Activated naive CD4-positive, alpha-beta T cell treated with Interleukin-2 at 50 U/mL for 16 hours (primary cell): ENCODE results near the gene UBFD1.
A peak's percentile ranks its signal among the peaks of the same experiment; 100 is the strongest.
"Not testable (repeated sequence)": the region's sequence is repeated elsewhere in the genome, so short reads cannot be mapped to it uniquely, and the experiment has no call there.

Source experiments
- DNase-seq: peaks from one replicate; pipeline ENCODE4 v3.0.0-alpha.2; 2020

The UBFD1 gene, protein sequence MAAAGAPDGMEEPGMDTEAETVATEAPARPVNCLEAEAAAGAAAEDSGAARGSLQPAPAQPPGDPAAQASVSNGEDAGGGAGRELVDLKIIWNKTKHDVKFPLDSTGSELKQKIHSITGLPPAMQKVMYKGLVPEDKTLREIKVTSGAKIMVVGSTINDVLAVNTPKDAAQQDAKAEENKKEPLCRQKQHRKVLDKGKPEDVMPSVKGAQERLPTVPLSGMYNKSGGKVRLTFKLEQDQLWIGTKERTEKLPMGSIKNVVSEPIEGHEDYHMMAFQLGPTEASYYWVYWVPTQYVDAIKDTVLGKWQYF

DNA sequence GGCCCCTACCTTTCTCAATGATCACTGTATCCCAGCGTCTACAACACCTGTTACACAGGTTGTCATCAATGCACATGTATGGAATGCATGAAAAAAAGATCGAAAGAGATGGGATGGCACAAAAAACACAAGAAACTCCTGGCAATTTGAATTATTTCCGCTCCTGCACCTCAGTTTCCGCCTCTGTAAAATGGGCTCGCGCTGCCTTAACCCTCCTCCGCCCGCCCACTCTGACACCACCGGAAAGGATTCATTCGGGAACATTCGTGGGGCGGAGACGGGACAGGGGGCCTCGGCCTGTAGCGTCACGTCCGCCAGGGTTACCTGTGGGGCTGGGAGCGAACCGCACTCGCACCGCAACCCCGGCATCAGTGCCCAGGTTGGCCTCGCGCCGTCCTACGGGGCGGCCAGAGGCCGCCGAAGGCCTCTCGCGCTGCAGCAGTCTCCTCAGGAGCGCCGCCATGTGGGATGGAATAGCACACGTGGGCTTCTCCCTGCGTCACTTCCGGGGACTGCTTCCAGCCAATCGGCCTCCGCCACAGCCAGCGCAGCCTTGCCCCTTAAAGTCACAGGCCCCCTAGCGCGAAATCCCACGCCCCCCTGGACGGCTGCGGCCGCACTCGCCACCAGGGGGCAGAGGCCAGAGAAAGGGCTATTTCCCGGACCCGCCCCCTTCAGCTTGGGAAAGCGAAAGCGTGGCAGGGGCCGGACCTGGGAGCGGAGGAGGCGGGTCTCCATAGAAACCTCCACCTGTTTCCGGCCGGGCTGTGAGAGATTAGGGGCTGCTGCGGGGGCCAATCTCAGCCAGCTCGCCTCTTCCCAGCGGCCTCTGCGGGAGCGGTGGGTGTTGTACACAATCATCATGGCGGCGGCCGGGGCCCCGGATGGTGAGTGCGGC is at the start of gene UBFD1, which contains the start of gene EARS2:
Gene UBFD1 (plus strand): TSS at position 847 of the 898 bp plus-strand sequence. CDS start 16 bp downstream, at position 863.
Gene EARS2 (minus strand): TSS at position 470 of the 898 bp plus-strand sequence. CDS start 7 bp downstream, at position 463.
- DNase-seq, result peak; percentile 99

DNA sequence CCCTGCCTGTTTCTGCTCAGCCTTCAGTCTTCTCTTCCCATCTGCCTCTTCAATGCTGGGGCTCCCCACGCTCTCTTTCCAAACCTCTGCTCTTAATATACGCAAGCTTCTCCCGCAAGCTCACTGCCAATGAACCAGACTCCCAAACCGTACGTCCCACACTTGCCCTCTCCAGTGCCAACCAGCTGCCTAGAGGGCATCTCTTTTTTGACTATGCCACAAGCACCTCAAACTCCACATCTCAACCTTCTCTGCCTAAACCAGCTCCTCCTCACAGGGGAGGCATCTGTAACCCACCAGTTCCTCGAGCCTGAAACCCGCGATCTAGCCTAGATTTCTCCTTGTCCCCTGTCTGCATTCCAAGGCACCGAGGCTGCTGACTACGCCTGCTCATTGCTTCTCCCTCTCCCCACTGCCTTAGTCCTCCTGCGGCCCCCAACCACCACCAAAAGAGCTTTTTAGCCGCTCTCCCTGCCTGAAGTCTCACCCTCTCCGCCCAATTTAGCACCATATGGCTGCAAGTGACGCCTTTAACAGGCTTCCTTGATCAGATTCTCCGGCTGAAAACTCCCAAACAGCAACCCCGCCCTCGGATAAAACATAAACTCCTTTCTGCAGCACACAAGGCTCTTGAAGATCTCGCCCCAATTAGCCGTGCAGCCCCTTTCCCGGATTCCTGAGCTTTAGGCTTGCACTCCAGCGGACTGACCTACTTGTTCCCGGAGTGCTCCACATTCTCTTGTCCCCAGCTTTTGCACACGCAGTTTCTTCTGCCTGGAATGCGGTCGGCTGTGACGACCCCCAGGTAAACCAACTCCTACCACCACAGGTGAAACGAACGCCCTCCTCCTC is 48.7 kb upstream of the UBFD1 start:
- no peak for DNase-seq

DNA sequence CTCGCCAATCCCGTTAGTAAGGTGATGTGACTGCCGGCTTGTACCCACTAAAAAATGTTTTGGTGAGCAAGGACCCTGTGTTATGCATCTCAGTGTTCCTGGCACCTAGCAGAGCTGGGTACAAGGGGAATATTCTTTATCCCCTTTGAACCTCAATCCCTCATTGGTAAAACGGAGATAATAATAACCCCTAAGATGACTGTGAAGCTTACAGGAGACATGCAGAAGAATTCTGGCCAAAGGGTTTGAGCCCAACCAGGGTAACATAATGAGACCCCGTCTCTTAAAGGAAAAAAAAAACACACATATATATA is 48.1 kb upstream of the UBFD1 start:
- no peak for DNase-seq

DNA sequence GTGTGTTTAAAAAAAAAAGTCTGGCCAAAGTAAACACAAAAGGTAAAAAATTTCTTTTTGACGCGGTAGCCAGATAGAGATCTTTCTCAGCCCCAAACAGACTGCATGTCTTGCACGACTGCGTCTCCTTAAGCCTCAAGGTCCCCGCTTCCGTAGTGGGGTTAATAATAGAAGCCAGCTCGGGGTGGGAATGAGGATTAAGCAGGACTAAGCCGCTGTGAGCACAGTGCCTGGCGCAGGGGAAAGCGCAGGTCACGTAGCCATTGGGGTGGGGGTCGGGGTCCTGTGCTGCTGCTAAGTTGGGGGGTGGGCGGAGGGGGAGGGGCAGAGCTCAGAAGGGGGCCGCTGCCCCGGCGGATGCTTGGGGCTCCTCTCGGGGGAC is 47.8 kb upstream of the UBFD1 start:
- peak; percentile 30 for DNase-seq

DNA sequence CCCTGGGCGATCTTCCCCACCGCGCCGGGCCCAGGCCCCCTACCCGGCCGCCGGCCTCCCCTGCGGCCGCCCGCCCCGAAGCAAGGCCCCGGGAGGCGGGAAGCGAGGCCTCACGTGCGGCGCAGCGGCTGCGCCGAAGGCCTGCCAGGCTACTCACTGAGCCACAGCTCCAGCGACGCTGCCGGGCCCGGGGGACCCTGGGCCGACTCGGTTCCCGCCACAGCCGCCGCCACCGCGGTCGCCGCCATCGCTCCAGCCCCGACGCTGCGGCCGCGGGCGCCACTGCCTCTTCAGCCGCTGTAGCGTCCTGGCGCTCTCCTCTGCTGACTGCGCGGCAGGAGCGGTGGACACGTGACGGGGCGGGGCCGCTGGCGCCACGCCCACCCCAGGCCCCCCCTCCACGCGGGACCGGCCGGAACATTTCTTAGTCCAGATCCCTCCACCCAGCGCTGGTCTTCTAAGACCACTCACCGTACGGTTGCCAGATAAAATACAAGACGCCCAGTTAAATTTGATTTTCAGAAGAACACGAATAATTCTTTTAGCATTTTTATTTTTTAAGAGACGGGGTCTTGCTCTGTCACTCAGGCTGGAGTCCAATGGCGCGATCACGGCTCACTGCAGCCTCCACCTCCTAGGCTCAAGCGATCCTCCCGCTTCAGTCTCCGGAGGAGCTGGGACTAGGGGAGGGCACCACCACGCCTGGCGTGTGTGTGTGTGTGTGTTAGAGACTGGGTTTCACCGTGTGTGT is 47.2 kb upstream of the UBFD1 start, which contains the start of gene GGA2:
Gene GGA2 (minus strand): TSS at position 331 of the 751 bp plus-strand sequence. CDS start 83 bp downstream, at position 248.
- peak; percentile 83 for DNase-seq

DNA sequence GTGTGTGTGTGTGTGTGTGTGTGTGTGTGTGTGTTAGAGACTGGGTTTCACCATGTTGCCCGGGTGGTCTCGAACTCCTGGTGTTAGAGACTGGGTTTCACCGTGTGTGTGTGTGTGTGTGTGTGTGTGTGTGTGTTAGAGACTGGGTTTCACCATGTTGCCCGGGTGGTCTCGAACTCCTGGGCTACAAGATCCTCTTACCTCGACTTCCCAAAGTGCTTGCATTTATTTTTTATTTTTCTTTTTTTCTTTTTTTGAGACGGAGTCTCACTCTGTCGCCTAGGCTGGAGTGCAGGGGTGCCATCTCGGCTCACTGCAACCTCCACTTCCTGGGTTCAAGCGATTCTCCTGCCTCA is 46.6 kb upstream of the UBFD1 start:
- not testable (repeated sequence) for DNase-seq

DNA sequence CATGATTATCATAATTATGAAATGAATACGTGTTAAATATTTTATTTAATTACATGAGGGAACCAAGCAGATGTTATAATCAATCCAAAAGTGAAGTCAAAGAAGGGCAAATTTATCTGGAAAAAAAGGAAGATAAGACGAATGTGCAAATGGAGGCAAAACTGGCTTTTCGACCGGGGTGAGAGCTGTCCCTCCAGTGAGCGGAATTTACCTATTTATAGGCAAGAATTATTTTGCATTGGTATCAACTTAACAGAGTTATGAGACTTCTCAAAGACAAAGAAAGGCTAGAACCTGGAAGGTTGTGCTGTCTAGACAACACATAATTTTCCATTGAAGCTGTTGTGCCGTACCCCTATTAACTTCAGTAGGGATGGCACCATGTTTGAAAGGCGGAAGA is 45.8 kb upstream of the UBFD1 start:
- no peak for DNase-seq

DNA sequence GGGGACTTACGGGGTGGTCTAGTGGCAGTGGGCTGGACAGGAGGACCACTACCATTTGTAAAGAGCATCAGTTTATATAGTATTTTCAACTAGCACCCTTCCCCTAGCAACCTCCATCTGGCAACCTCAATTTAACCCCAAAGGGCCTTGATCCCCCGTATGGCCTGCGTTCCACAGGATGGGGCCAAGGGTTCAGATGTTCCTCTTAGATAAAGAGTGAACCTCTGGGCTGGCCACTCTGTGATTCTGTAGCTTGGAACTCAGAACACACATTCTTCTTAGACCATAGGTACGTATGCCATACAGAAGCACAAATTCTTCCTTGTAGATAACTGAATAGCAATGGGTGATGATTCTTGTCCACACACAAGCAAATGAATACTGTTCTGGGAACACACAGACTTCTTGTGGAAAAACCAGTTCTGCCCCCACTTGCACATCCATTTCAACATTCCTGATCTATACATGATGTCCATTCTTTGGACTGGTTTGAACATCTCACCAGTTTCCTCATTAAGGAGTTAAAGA is 45.3 kb upstream of the UBFD1 start:
- DNase-seq, result no peak

DNA sequence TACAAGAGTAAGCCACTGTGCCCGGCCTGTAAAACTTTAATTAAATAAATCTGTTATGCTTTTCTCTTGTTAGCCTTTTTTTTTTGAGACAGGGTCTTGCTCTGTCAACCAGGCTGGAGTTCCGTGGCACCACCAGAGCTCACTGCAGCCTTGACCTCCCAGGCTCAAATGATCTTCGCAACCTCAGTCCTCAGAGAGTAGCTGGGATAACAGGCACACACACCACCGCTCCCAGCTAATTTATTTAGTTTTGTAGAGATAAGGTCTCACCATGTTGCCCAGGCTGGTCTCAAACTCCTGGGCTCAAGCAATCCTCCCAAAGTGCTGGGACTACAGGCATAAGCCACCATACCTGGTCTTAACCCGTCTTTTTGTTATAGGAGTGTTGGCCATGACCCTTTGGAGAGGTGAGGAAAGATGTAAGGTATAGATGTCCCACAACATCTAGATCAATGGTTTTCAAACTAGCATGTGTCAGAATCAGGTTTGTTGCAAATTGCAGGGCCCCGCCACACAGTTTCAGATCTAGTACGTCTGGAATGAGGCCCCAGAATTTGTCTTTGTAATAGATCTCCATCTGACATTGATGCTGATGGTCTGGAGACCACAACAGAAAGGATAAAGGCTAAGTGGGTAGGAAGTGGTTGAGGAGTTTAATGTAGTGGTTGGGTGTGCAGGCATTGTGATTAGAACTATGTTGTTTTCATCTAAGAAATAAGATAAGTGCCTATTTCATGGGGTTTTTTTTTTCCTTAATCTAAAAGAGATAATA is 43.0 kb upstream of the UBFD1 start:
- DNase-seq, result peak; percentile 25

DNA sequence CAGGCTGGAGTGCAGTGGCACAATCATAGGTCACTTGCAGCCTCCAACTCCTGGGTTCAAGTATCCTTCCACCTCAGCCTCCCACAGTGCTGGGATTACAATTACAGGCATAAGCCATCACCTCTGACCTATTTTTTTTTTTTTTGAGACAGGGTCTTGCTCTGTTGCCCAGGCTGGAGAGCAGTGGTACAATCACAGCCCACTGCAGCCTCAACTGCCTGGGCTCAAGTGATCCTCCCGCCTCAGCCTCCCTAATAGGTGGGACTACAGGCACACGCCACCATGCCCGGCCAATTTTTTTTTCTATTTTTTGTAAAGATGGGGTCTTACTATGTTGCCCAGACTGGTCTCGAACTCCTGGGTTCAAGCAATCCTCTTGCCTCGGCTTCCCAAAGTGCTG is 41.6 kb upstream of the UBFD1 start:
- DNase-seq, result no peak

DNA sequence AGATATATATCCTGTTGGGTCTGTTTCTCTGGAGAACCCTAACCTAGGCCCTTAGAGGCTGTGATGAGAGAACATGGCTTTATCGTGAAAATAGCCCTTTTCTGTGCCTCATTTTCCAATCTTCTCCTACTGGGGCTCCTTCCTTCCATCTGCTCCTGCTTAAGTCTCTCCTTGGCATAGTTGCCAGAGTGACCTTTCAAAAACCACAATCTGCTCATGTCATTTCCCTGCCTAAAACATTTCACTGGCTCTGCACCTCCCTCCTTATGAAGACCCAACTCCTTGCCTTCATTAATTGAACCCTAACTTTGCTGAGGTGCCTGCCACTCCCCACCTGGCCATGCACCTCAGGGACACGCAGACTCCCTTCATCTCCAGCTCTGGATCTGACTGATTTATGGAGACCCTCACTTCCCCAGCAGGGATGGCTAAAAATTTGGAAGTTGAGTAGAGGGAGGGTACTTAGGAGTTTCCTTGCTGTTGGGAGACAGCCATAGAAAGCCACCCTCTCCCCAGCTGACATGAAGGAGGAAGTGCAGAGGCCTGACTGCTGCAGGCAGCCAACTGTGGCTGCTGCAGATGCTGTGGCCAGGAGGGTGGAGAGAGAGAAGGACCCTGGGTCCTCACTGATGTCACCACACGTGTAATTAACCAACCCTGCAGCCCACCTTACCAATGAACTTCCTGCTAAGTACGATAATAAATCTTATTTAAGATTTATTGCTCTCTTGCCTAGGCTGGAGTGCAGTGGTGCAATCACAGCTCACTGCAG is 41.0 kb upstream of the UBFD1 start:
- no peak for DNase-seq

DNA sequence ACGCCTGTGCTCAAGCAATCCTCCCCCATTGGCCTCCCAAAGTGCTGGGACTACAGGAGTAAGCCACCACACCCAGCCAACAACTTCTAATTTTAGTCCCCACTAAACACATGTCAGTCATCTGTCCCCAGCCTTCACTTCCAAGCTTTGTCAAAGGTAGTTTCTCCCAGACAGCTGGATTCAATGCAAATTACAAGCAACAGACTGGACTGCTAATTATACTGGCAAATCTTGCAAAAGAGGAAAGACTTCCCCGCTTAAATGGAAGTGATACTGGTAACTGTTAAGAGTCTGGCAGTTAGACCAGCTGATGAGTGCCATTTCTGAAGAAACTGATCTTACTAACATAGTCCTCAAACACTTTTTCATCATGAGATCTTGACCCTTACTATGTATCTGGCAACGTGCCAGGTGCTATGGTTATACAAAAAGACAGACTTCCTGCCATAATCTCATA is 39.1 kb upstream of the UBFD1 start:
- DNase-seq, result no peak

DNA sequence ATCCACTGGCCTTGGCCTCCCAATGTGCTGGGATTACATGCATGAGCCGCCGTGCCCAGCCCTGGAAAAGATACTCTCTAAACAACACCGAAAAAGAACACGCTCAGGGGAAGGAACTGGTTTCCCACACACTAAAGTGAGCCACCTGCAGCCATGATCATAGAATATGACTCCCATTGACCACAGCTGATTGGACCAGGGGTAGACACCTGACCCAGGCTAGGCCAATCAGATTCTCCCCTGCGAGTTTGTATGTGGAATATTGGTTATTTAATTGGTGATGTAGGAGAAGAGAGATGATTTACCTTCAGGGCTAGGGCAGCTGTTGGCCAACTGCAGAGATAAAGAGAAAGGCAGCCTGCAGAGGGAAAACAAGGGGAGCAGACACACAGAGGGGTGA is 38.2 kb upstream of the UBFD1 start:
- no peak for DNase-seq

DNA sequence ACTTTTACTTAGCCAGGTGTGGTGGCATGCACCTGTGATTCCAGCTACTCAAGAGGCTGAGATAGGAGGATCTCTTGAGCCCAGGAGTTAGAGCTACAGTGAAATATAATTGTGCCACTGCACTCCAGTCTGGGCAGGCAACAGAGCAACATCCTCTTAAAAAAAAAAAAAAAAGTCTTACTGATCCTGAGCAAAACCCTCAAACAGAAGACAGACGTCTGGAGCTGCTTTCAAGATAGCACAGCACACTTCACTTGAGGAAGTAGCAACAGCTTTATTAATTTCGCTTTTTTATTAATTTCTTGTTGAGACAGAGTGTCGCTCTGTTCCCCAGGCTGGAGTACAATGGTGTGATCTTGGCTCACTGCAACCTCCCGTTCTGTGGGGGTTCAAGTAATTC is 37.0 kb upstream of the UBFD1 start:
- DNase-seq, result no peak

DNA sequence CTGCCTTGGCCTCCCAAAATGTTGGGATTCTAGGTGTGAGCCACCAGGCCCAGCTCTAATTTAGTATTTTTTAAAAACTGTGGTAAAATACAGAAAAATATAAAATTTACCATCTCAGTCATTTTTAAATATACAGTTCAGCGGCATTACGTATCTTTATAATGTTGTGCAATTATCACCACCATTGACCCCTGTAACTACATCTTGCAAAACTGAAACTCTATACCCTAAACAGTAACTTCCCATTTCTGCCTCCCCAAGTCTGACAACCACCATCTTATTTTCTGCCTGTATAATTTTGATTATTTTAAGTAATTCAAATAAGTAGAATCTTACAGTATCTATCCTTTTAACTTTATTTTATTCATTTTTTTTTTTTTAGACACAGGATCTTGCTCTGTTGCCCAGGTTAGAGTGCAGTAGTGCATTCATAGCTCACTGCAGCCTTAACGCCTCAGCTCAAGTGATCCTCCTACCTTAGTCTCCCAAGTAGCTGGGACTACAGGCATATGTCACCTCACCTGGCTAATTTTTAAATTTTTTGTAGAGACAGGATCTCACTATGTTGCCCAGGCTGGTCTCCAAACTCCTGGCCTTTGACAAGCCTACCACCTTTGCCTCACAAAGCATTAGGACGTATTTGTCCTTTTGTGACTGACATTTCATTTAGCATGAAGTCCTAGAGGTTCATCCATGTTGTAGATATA is 36.3 kb upstream of the UBFD1 start:
- no peak for DNase-seq

DNA sequence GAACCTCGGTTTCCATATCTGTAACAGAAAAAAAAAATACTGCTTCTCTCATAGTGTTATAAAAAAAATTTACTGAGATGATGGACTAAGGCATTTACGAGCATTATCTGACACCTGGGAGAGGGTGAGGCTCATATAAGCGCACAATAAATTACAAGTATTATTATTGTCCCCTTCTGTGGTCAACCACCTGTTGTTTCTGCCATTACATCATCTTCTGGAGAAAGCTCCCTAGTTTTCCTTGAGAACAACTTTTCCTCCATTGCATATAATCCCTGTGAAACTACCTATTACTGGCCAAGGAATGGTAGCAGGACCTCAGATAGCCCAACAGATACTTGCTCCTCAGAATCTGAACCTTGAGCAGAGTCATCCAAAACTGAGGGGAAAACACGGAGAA is 35.6 kb upstream of the UBFD1 start:
- no peak for DNase-seq

DNA sequence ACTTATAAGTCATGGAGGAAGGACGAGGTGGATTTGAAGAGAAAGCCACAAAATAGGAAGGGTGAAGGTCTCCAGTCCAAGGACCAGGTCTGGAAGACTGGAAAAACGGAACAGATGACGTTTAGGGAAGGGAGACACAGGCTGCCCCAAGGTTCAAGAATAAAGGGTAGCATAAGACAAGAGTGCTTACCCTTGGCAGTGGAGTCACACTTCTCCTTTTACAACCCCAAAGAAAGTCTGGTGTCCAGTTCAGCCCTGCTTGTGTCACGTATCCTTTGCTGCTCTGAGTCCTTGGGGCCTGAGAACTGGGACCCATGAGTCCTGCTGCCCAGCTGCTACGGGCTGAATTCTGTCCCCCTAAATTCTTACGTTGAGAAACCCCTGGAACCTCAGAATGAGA is 34.2 kb upstream of the UBFD1 start:
- DNase-seq, result no peak

DNA sequence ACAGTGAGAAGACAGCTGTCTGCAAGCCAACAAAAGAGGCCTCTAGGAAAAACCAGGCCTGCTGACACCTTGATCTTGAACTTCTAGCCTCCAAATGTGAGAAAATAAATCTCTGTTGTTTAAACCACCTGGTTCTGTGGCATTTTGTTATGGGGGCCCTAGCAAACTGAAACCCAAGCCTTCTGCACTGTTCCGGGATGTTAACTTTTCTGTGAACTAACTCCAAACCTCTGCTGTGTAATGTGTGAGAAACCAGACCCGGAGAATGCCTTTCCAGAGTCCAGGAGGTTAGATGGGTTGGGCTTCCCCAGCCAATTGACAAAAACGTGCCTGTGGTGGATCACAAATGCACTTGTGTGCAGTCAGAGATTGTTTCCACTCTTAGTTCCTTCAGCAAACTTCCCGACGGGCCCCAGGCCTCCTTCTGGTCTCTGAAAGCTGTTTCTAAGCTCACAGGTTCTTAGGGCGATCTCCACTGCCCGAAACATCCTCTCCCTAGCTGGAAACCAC is 33.6 kb upstream of the UBFD1 start:
- no peak for DNase-seq

DNA sequence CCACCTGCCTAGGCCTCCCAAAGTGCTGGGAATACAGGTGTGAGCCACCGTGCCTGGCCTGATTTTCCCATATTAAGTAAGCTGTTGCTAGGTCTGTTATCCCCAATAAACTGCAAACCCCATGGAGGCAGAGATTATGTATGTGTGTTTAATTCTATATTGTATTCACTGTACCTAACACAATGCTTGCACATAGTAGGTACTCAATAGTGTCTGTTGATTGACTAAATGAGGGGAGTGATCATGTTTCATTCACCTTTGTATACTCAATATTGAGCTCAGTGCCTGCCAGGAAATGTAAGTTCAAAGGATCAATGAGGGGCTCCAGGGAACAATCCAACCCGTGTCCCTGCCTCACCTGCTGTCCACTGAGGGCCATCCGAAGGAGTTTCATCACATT is 32.6 kb upstream of the UBFD1 start:
- DNase-seq, result no peak
